ENCODE results near the gene NASP. TPM values are rescaled to one million over a fixed set of nuclear protein-coding genes. Genes with fewer than 3 reads are reported as not detected.

The NASP gene
- total RNA-seq, 1 experiment from 2014 or later, result 514 TPM

DNA sequence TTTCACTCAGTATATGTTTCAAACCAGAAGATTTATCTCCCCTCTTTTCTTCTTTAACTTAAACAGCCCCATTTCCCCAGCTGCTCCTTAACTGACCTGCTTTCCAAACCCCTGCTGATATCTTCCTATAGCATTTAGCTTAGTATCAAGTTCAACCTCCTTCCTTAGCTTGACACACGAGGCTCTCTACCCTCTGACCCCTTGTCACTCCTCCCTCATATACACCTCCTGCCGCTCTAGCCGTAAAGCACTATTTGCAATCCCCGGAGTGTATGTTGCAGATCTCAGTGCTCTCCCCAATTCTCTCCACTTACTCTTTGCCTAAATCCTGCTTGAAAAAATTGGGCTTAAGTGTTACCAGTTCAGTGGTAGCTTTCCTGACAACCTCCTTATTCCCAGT is 47.0 kb upstream of the NASP start:
- H3K9me3 Mint-ChIP-seq, result no peaks in the 10 kb centered on the region
- no peak for DNase-seq
- WGBS (ENCODE audit: extremely low coverage, insufficient read length, low lambda C conversion rate), result no CpG with 5 or more reads among the region's 4 CpGs
- Histone ChIP-seq H3K27ac (ENCODE audit: insufficient read length, low read depth, low read length) (no peak overlapping the region), H3K18ac (ENCODE audit: insufficient read length, low read depth, low read length) (no peak overlapping the region), H3K79me1 (ENCODE audit: insufficient read depth, low read depth, low read length, poor library complexity, severe bottlenecking) (no peaks in the 10 kb centered on the region), H2BK120ac (ENCODE audit: low read depth, low read length, poor library complexity, severe bottlenecking) (no peak overlapping the region), H4K20me1 (ENCODE audit: control insufficient read depth, insufficient read depth, insufficient read length) (no peaks in the 10 kb centered on the region), H3K23me2 (ENCODE audit: insufficient read length, low read depth, low read length, poor library complexity, severe bottlenecking) (no peaks in the 10 kb centered on the region), H4K8ac (replicated peaks; ENCODE audit: insufficient read length, low read depth, low read length) (no peak overlapping the region), H3K9me3 (ENCODE audit: control insufficient read depth, low read depth, low read length) (no peaks in the 10 kb centered on the region), H2BK15ac (ENCODE audit: low read depth, low read length) (no peak overlapping the region), H2BK12ac (ENCODE audit: insufficient read length, low read depth, low read length) (no peak overlapping the region), H3K4ac (ENCODE audit: low read depth, low read length) (no peak overlapping the region), H2AK5ac (ENCODE audit: insufficient read length, low read length) (no peak overlapping the region), H3K9ac (ENCODE audit: extremely low read depth, insufficient read length, low read length) (no peak overlapping the region), H3K56ac (ENCODE audit: insufficient read length, low read depth, low read length) (no peak overlapping the region), H2AFZ (ENCODE audit: low read length) (no peak overlapping the region), H3K4me1 (ENCODE audit: insufficient read depth, low read length) (no peaks in the 10 kb centered on the region), H3K23ac (ENCODE audit: insufficient read length, low read depth, low read length) (no peak overlapping the region), H3K27me3 (ENCODE audit: insufficient read depth, low read length) (no peaks in the 10 kb centered on the region), H3T11ph (ENCODE audit: low read length) (no peak overlapping the region), H2BK20ac (ENCODE audit: low read depth, low read length, poor library complexity, severe bottlenecking) (no peak overlapping the region), H4K91ac (ENCODE audit: insufficient read length, low read depth, low read length) (no peak overlapping the region), H3K79me2 (ENCODE audit: insufficient read depth, low read length) (no peaks in the 10 kb centered on the region), H2BK5ac (ENCODE audit: insufficient read length, low read length) (no peak overlapping the region), H3K4me2 (ENCODE audit: insufficient read depth, insufficient read length, low read length) (no peak overlapping the region), H4K5ac (ENCODE audit: insufficient read length, low read depth, low read length) (no peak overlapping the region), H3K14ac (ENCODE audit: insufficient read depth, low read length) (no peak overlapping the region)
- TF ChIP-seq, protein P1, sequence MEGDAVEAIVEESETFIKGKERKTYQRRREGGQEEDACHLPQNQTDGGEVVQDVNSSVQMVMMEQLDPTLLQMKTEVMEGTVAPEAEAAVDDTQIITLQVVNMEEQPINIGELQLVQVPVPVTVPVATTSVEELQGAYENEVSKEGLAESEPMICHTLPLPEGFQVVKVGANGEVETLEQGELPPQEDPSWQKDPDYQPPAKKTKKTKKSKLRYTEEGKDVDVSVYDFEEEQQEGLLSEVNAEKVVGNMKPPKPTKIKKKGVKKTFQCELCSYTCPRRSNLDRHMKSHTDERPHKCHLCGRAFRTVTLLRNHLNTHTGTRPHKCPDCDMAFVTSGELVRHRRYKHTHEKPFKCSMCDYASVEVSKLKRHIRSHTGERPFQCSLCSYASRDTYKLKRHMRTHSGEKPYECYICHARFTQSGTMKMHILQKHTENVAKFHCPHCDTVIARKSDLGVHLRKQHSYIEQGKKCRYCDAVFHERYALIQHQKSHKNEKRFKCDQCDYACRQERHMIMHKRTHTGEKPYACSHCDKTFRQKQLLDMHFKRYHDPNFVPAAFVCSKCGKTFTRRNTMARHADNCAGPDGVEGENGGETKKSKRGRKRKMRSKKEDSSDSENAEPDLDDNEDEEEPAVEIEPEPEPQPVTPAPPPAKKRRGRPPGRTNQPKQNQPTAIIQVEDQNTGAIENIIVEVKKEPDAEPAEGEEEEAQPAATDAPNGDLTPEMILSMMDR (conservative IDR thresholded peaks at IDR 0.05), result no peak
- no peaks in the 10 kb centered on the region for H3K36me3 Mint-ChIP-seq (ENCODE audit: insufficient read depth in 1 of 3, low read depth in 3 of 3)
- no peaks in the 10 kb centered on the region for H3K27me3 Mint-ChIP-seq (ENCODE audit: low read depth)
- H3K27ac Mint-ChIP-seq, result no peak overlapping the region
- H3K4me1 Mint-ChIP-seq, result peaks cover 12 to 13% of the 10 kb centered on the region in 2 experiments
- no peak overlapping the region for H3K4me3 Mint-ChIP-seq

Data from H9 (cell line).